Right atrium auricular region (tissue), 2 donors: Measurements from ENCODE around the gene XIRP1. TPM values are rescaled to one million over a fixed set of nuclear protein-coding genes. Genes with fewer than 3 reads are reported as not detected.

Source experiments
- DNase-seq: peaks from one replicate; pipeline ENCODE4 v3.0.0-alpha.2; 2019; ENCODE audit warnings: low spot score
- H3K27ac ChIP-seq, 2 donors: fragments of 200-600 bp; sonication (generic); 1 replicate in 1 of 2; 2 replicates in 1 of 2; pipeline ENCODE4 v1.5.1; 2016 to 2019
- H3K27me3 ChIP-seq, 2 donors: fragments of 200-600 bp; sonication (generic); one replicate each; pipeline versions ENCODE4 v1.5.1 to v1.6.0; 2017 to 2019
- H3K36me3 ChIP-seq: fragments of 200-600 bp; sonication (generic); one replicate; pipeline ENCODE4 v1.5.1; 2016
- H3K4me1 ChIP-seq, 2 donors: fragments of 200-600 bp; sonication (generic); one replicate each; pipeline versions ENCODE4 v1.5.1 to v1.6.0; 2017 to 2019
- H3K4me3 ChIP-seq, 2 donors: fragments of 200-600 bp; sonication (generic); 1 replicate in 1 of 2; 2 replicates in 1 of 2; pipeline ENCODE4 v1.5.1; 2017 to 2019; ENCODE audit warnings: mild to moderate bottlenecking in 1 of 2, moderate library complexity in 1 of 2
- H3K9me3 ChIP-seq, 2 donors: fragments of 200-600 bp; sonication (generic); one replicate each; pipeline ENCODE4 v1.5.1; 2019
- CTCF ChIP-seq, 2 donors: fragments of 200-600 bp; sonication (generic); IDR thresholded peaks; one replicate each; pipeline ENCODE4 v1.5.1; 2019; ENCODE audit warnings: antibody characterized with exemption in 2 of 2
- total RNA-seq, 2 donors: library from RNA; depleted of rRNA; stranded (reverse); fragments of >200 nt; gene quantifications; one replicate each; pipeline ENCODE4 v1.1.0, GENCODE V29; 2016

XIRP1 gene
- total RNA-seq, 2 donors from 2014 or later = 319 to 1,274 TPM

- no peak for TF ChIP-seq CTCF (IDR thresholded peaks at IDR 0.05)
- Histone ChIP-seq H3K27me3 (no peaks in the 10 kb centered on the region), H3K36me3 (peaks cover 42% of the 10 kb centered on the region), H3K4me3 (no peak overlapping the region), H3K27ac (peak overlapping the region; percentile 84 to 94), H3K9me3 (no peaks in the 10 kb centered on the region), H3K4me1 (peaks cover 0 to 82% of the 10 kb centered on the region in 2 donors)
- peak; percentile 66 for DNase-seq
These were observed 8.9 kb downstream of the XIRP1 start for GRCh38 chr3:39183211-39184080.

GRCh38 chr3:39181408-39182335 is 10.7 kb downstream of the XIRP1 start:
- Histone ChIP-seq H3K4me3 (peak overlapping the region in 1 of 2 donors; percentile 51), H3K4me1 (peaks cover 0 to 84% of the 10 kb centered on the region in 2 donors), H3K27me3 (no peaks in the 10 kb centered on the region), H3K36me3 (peaks cover 24% of the 10 kb centered on the region), H3K9me3 (no peaks in the 10 kb centered on the region), H3K27ac (peak overlapping the region; percentile 84 to 94)
- no peak for DNase-seq
- no peak for TF ChIP-seq CTCF (IDR thresholded peaks at IDR 0.05)

GRCh38 chr3:39180546-39181346 is 11.6 kb downstream of the XIRP1 start:
- Histone ChIP-seq H3K27ac (peak overlapping the region; percentile 84 to 94), H3K36me3 (peaks cover 15% of the 10 kb centered on the region), H3K27me3 (no peaks in the 10 kb centered on the region), H3K4me1 (peaks cover 0 to 78% of the 10 kb centered on the region in 2 donors), H3K4me3 (peak overlapping the region in 1 of 2 donors; percentile 51), H3K9me3 (no peaks in the 10 kb centered on the region)
- TF ChIP-seq CTCF (IDR thresholded peaks at IDR 0.05) = peak in 1 of 2 donors; percentile 32
- peak; percentile 96 for DNase-seq

GRCh38 chr3:39180183-39180545 is 12.2 kb downstream of the XIRP1 start:
- Histone ChIP-seq H3K4me1 (peaks cover 0 to 72% of the 10 kb centered on the region in 2 donors), H3K9me3 (no peaks in the 10 kb centered on the region), H3K27ac (peak overlapping the region; percentile 84 to 94), H3K27me3 (no peaks in the 10 kb centered on the region), H3K4me3 (peak overlapping the region in 1 of 2 donors; percentile 51), H3K36me3 (peaks cover 11% of the 10 kb centered on the region)
- TF ChIP-seq CTCF (IDR thresholded peaks at IDR 0.05) = no peak
- no peak for DNase-seq

- peak overlapping the region in 1 of 2 donors; percentile 45 for H3K4me3 ChIP-seq
- no peaks in the 10 kb centered on the region for H3K9me3 ChIP-seq
- H3K27ac ChIP-seq = peak overlapping the region; percentile 84 to 94
- H3K36me3 ChIP-seq = peaks cover 6% of the 10 kb centered on the region
- no peak for TF ChIP-seq CTCF (IDR thresholded peaks at IDR 0.05)
- no peak for DNase-seq
- H3K27me3 ChIP-seq = no peaks in the 10 kb centered on the region
- H3K4me1 ChIP-seq = peaks cover 0 to 66% of the 10 kb centered on the region in 2 donors
These were observed 13.8 kb downstream of the XIRP1 start for GRCh38 chr3:39178553-39178952.
